HL-60 (cell line): ENCODE results near the gene STK40.

ENCODE experiments used
- CTCF ChIP-seq: IDR thresholded peaks from one replicate; pipeline ENCODE4 v1.5.1; 2011; ENCODE audit warnings: low read length, control low read depth, inconsistent platforms; ENCODE audit not compliant: insufficient read depth
- POLR2AphosphoS5 ChIP-seq: IDR thresholded peaks from 2 replicates; pipeline ENCODE4 v1.6.1; 2012; ENCODE audit warnings: low read depth
- REST ChIP-seq: IDR thresholded peaks from 2 replicates; pipeline ENCODE4 v1.6.1; 2012; ENCODE audit warnings: low read depth; ENCODE audit not compliant: insufficient replicate concordance
- SPI1 ChIP-seq: IDR thresholded peaks from 2 replicates; pipeline ENCODE4 v1.6.1; 2012; ENCODE audit warnings: low read depth, mild to moderate bottlenecking, borderline replicate concordance

GRCh38 chr1:36367066-36367465 is 18.7 kb downstream of the STK40 start:
- no peak for TF ChIP-seq CTCF
- no peak for TF ChIP-seq REST
- no peak for TF ChIP-seq POLR2AphosphoS5
- no peak for TF ChIP-seq SPI1
